HCT116 (cell line): ENCODE data around the gene SYCE1L. TPM values are rescaled to one million over a fixed set of nuclear protein-coding genes. Genes with fewer than 3 reads are reported as not detected.

Experiments used
- total RNA-seq: library from RNA; stranded (reverse); gene quantifications from one replicate; pipeline ENCODE4 v1.2.1, GENCODE V29; 2021; ENCODE audit not compliant: unreplicated experiment

The SYCE1L gene
- total RNA-seq, 1 experiment from 2014 or later, result 25.7 TPM

Other genes starting within 250 kb of the SYCE1L start
- gene MON1B, start 8.2 kb upstream of the SYCE1L start, total RNA-seq, result 34.7 TPM
- gene ADAMTS18, start 235.6 kb downstream of the SYCE1L start, total RNA-seq, result not detected